Measurements from ENCODE around the gene SMIM27.

SMIM27 gene

DNA sequence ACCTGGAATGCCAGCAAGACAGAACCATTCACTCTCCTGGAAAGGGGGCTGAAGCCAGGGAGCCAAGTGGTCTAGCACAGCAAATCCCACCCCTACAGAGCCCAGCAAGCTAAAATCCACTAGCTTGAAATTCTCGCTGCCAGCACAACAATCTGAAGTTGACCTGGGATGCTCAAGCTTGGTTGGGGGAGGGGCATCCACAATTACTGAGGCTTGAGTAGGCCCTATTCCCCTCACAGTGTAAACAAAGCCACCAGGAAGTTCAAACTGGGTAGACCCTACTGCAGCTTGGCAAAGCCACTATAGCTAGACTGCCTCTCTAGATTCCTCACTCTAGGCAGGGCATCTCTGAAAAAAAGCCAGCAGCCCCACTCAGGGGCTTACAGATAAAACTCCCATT, 43.4 kb upstream of the SMIM27 start:
- Histone ChIP-seq H4K20me1 (ENCODE audit: insufficient read depth, low read length) (no peaks in the 10 kb centered on the region), H3K36me3 (ENCODE audit: insufficient read depth, low read length) (no peaks in the 10 kb centered on the region), H3K9me3 (ENCODE audit: low read length) (no peaks in the 10 kb centered on the region), H3K27me3 (ENCODE audit: insufficient read depth, low read length) (no peaks in the 10 kb centered on the region), H3K9me2 (ENCODE audit: low read depth, low read length) (no peaks in the 10 kb centered on the region), H3K79me2 (ENCODE audit: insufficient read depth, low read length) (no peaks in the 10 kb centered on the region), H3K4me2 (ENCODE audit: low read length) (no peak overlapping the region), H2AFZ (ENCODE audit: low read length) (no peak overlapping the region), H3K27ac (ENCODE audit: low read depth, low read length, poor library complexity, severe bottlenecking) (no peak overlapping the region), H3K4me3 (ENCODE audit: low read depth, low read length, poor library complexity, severe bottlenecking) (no peak overlapping the region), H3F3A (ENCODE audit: insufficient read depth, low read length) (no peaks in the 10 kb centered on the region), H3K9ac (ENCODE audit: low read length) (no peak overlapping the region), H3K4me1 (ENCODE audit: insufficient read depth, low read length, severe bottlenecking) (no peaks in the 10 kb centered on the region)
- no peak for TF ChIP-seq EZH2 (IDR thresholded peaks at IDR 0.05; ENCODE audit: borderline replicate concordance, low read length)
- TF ChIP-seq, protein P1, sequence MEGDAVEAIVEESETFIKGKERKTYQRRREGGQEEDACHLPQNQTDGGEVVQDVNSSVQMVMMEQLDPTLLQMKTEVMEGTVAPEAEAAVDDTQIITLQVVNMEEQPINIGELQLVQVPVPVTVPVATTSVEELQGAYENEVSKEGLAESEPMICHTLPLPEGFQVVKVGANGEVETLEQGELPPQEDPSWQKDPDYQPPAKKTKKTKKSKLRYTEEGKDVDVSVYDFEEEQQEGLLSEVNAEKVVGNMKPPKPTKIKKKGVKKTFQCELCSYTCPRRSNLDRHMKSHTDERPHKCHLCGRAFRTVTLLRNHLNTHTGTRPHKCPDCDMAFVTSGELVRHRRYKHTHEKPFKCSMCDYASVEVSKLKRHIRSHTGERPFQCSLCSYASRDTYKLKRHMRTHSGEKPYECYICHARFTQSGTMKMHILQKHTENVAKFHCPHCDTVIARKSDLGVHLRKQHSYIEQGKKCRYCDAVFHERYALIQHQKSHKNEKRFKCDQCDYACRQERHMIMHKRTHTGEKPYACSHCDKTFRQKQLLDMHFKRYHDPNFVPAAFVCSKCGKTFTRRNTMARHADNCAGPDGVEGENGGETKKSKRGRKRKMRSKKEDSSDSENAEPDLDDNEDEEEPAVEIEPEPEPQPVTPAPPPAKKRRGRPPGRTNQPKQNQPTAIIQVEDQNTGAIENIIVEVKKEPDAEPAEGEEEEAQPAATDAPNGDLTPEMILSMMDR (IDR thresholded peaks at IDR 0.05; ENCODE audit: low read length): no peak

DNA sequence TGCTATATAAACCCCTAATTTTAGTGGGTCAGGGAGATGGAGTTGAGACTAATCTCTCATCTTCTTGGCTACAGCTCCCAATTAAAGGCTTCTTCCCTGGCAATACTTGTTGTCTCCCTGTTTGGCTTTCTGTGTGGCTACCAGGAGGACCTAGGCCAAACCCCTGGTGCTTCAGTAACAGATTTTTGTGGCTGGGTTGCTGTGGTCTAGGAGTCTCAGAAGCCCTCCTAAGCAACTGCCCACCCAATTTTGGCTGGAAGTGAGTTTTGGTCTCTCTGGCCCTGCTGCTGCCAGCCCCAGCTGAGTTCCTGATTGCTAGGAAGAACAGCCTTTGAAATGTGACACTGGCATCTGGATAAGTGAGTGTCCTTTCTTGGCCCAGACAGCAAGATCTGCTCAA, 35.9 kb upstream of the SMIM27 start:
- Histone ChIP-seq H2AFZ (ENCODE audit: low read length) (no peak overlapping the region), H3K79me2 (ENCODE audit: insufficient read depth, low read length) (no peaks in the 10 kb centered on the region), H4K20me1 (ENCODE audit: insufficient read depth, low read length) (no peaks in the 10 kb centered on the region), H3K9me3 (ENCODE audit: low read length) (peaks cover 23% of the 10 kb centered on the region), H3K4me1 (ENCODE audit: insufficient read depth, low read length, severe bottlenecking) (no peaks in the 10 kb centered on the region), H3F3A (ENCODE audit: insufficient read depth, low read length) (no peaks in the 10 kb centered on the region), H3K4me2 (ENCODE audit: low read length) (no peak overlapping the region), H3K4me3 (ENCODE audit: low read depth, low read length, poor library complexity, severe bottlenecking) (no peak overlapping the region), H3K27me3 (ENCODE audit: insufficient read depth, low read length) (no peaks in the 10 kb centered on the region), H3K36me3 (ENCODE audit: insufficient read depth, low read length) (no peaks in the 10 kb centered on the region), H3K9me2 (ENCODE audit: low read depth, low read length) (no peaks in the 10 kb centered on the region), H3K9ac (ENCODE audit: low read length) (no peak overlapping the region), H3K27ac (ENCODE audit: low read depth, low read length, poor library complexity, severe bottlenecking) (no peak overlapping the region)
- no peak for TF ChIP-seq EZH2 (IDR thresholded peaks at IDR 0.05; ENCODE audit: borderline replicate concordance, low read length)
- TF ChIP-seq, protein P1 (IDR thresholded peaks at IDR 0.05; ENCODE audit: low read length): no peak

- Histone ChIP-seq H3K27me3 (ENCODE audit: insufficient read depth, low read length) (no peaks in the 10 kb centered on the region), H3K27ac (ENCODE audit: low read depth, low read length, poor library complexity, severe bottlenecking) (no peak overlapping the region), H3K36me3 (ENCODE audit: insufficient read depth, low read length) (no peaks in the 10 kb centered on the region), H2AFZ (ENCODE audit: low read length) (no peak overlapping the region), H3K9me3 (ENCODE audit: low read length) (peaks cover 27% of the 10 kb centered on the region), H4K20me1 (ENCODE audit: insufficient read depth, low read length) (no peaks in the 10 kb centered on the region), H3K9me2 (ENCODE audit: low read depth, low read length) (no peaks in the 10 kb centered on the region), H3K4me3 (ENCODE audit: low read depth, low read length, poor library complexity, severe bottlenecking) (no peak overlapping the region), H3K79me2 (ENCODE audit: insufficient read depth, low read length) (no peaks in the 10 kb centered on the region), H3K9ac (ENCODE audit: low read length) (no peak overlapping the region), H3F3A (ENCODE audit: insufficient read depth, low read length) (no peaks in the 10 kb centered on the region), H3K4me1 (ENCODE audit: insufficient read depth, low read length, severe bottlenecking) (no peaks in the 10 kb centered on the region), H3K4me2 (ENCODE audit: low read length) (no peak overlapping the region)
- TF ChIP-seq, protein P1 (IDR thresholded peaks at IDR 0.05; ENCODE audit: low read length): no peak
- TF ChIP-seq EZH2 (IDR thresholded peaks at IDR 0.05; ENCODE audit: borderline replicate concordance, low read length): no peak
These were observed 33.9 kb upstream of the SMIM27 start for GRCh38 chr9:32518276-32518675.
